ENCODE data around the gene GRID2.

The GRID2 gene

DNA sequence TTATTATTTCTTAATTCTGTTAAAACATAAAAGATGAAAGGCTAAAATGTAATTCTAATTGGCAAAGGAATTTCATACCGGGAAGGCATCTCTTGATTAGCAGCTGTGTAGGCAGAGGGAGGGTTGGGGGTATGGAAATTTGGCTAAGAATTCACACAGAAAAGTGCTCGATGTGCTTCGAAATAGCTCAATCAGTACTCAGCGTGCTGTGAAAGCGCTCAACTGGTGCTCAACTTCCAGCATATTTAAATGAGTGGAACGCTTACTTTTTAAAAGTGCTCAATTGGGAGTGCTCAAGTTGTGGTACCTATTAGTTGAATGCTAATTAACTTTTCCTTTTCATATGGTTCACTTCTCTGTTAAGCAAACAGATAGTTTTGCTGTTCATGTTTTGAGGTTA is 828.9 kb downstream of the GRID2 start:
- Histone ChIP-seq H3K4me3 (ENCODE audit: low read depth, low read length) (no peak overlapping the region), H3K9me3 (no peaks in the 10 kb centered on the region), H3K27me3 (no peaks in the 10 kb centered on the region), H3K36me3 (no peaks in the 10 kb centered on the region), H3K4me1 (no peaks in the 10 kb centered on the region)
- no peak for DNase-seq
- TF ChIP-seq, protein P1, sequence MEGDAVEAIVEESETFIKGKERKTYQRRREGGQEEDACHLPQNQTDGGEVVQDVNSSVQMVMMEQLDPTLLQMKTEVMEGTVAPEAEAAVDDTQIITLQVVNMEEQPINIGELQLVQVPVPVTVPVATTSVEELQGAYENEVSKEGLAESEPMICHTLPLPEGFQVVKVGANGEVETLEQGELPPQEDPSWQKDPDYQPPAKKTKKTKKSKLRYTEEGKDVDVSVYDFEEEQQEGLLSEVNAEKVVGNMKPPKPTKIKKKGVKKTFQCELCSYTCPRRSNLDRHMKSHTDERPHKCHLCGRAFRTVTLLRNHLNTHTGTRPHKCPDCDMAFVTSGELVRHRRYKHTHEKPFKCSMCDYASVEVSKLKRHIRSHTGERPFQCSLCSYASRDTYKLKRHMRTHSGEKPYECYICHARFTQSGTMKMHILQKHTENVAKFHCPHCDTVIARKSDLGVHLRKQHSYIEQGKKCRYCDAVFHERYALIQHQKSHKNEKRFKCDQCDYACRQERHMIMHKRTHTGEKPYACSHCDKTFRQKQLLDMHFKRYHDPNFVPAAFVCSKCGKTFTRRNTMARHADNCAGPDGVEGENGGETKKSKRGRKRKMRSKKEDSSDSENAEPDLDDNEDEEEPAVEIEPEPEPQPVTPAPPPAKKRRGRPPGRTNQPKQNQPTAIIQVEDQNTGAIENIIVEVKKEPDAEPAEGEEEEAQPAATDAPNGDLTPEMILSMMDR (IDR thresholded peaks at IDR 0.05; ENCODE audit: low read depth, low read length) = no peak

DNA sequence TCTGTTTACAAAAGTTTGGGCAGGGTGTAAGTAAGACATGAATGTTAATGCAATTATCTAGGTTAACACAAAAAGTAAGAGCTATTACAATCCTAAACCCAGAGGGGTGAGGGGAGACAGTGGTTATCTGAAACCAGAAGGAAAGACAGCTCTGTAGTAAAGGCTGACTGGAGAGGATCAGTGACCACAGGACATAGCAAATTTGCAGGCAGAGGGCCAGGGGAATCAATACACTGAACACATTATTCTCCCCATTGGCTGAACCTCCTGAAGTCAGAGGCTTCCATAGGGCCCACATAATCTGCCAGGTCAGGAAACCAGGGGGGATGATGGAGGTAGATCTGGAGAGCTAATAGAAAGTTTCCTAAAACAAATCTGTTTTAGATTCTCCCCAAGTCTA is 835.4 kb downstream of the GRID2 start:
- no peak for DNase-seq
- Histone ChIP-seq H3K4me3 (ENCODE audit: low read depth, low read length) (no peak overlapping the region), H3K9me3 (no peaks in the 10 kb centered on the region), H3K27me3 (no peaks in the 10 kb centered on the region), H3K4me1 (no peaks in the 10 kb centered on the region), H3K36me3 (no peaks in the 10 kb centered on the region)
- TF ChIP-seq, protein P1 (IDR thresholded peaks at IDR 0.05; ENCODE audit: low read depth, low read length) = no peak

DNA sequence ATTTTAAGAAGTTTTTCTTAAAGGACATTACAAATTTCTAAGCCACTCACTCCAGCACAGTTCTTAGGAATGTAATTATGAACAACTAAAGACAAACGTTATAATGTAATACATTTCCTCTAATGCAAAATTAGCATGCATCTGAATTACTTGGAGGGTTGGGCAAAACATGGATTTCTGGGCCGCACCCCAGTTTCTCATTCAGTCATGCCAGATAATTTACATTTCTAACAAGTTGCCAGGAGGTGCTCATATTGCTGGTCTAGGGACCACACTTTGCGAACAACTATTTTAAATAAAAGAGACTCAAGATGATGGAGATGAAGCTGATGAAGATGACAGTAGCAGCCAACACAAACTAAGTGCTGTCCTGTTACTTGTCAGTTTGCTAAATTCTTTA is 840.1 kb downstream of the GRID2 start:
- H3K27me3 ChIP-seq = no peaks in the 10 kb centered on the region
- H3K9me3 ChIP-seq = no peaks in the 10 kb centered on the region
- no peak for DNase-seq
- no peak overlapping the region for H3K4me3 ChIP-seq (ENCODE audit: low read depth, low read length)
- no peaks in the 10 kb centered on the region for H3K4me1 ChIP-seq
- TF ChIP-seq, protein P1 (IDR thresholded peaks at IDR 0.05; ENCODE audit: low read depth, low read length) = no peak
- H3K36me3 ChIP-seq = no peaks in the 10 kb centered on the region

DNA sequence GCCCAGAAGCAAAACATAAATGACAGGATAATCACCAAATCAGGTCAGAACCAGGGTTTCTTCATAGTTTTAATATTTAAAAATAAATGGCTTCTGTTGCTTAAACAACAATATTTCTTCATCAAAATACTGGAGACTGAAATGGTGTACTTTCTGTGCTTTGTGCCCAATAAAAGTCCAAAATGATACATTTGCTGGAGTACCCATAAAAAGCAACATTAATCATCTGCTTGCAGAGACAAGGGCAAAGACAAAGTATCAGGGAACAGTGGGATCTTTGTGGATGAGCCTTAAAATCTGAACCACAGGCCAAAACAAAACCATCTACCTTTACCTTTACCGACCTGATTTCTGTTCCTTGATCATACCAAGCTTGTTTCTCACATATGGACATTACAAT is 840.9 kb downstream of the GRID2 start:
- Histone ChIP-seq H3K36me3 (no peaks in the 10 kb centered on the region), H3K27me3 (no peaks in the 10 kb centered on the region), H3K4me1 (no peaks in the 10 kb centered on the region), H3K4me3 (ENCODE audit: low read depth, low read length) (no peak overlapping the region), H3K9me3 (no peaks in the 10 kb centered on the region)
- DNase-seq = no peak
- TF ChIP-seq, protein P1 (IDR thresholded peaks at IDR 0.05; ENCODE audit: low read depth, low read length) = no peak

DNA sequence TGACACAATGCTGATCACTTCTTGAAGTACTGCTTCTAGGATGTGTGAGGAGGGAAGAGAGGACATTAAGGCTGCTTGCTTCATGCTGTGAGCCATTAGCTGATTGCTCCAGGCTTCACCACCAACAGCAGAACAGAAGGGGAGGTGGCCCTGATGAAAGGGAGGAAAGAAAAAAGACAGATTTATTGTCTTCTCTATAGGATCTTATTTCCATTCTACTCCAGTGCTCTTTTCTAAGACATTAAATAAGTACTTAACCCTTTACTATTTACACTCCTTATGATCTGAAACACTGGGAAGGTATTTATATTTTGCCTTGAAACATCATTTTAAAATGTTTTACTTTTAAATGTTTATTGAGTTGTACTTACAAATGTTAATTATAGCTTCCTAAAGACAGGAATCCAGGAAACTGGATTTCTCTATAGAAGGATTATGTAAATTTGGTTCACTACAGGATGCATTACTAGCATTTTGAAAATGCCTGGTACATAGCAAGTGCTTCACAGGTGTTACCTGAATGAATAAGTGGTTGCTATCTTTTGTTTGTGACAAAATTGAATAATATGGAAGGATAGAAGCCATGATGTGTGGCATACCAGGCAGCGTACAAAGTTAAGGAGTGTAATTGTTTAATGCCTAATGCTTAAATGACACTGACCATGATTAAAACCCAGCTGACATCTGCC is 843.9 kb downstream of the GRID2 start:
- Histone ChIP-seq H3K4me3 (ENCODE audit: low read depth, low read length) (no peak overlapping the region), H3K9me3 (no peaks in the 10 kb centered on the region), H3K36me3 (no peaks in the 10 kb centered on the region), H3K4me1 (no peaks in the 10 kb centered on the region), H3K27me3 (no peaks in the 10 kb centered on the region)
- DNase-seq = no peak
- TF ChIP-seq, protein P1 (IDR thresholded peaks at IDR 0.05; ENCODE audit: low read depth, low read length) = no peak

DNA sequence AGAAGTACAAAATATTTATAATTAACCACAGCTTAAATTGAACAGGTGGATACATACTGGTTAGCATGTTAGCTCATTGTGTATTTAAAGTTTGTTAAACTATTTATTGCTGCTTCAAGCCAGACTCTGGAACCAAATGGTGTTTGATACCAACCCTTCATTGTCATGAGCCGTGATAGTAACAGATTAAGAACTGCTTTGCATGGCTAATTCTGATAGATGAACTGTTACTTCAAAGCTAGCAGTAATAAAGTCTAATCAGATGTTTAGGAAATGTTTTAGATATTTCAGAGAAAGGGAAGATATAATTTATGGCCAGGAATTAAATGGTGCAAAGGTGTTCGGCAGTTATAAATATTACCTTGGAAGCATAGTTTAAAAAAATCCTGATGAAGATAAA is 848.7 kb downstream of the GRID2 start:
- Histone ChIP-seq H3K27me3 (no peaks in the 10 kb centered on the region), H3K9me3 (no peaks in the 10 kb centered on the region), H3K4me1 (no peaks in the 10 kb centered on the region), H3K4me3 (ENCODE audit: low read depth, low read length) (no peak overlapping the region), H3K36me3 (no peaks in the 10 kb centered on the region)
- TF ChIP-seq, protein P1 (IDR thresholded peaks at IDR 0.05; ENCODE audit: low read depth, low read length) = no peak
- DNase-seq = no peak
